Measurements from ENCODE around the gene TIAM2.

TIAM2 gene

GRCh38 chr6:155263373-155264063, 268.4 kb downstream of the TIAM2 start, which contains the start of gene CLDN20:
Gene CLDN20 (plus strand): TSS chr6:155264013. CDS start chr6:155275720, 11,707 bp downstream.
- no peak for DNase-seq (ENCODE audit: low spot score)

- no peak for DNase-seq (ENCODE audit: low spot score)
Measured at GRCh38 chr6:155264693-155265320, 269.7 kb downstream of the TIAM2 start.

GRCh38 chr6:155265843-155266535, 270.9 kb downstream of the TIAM2 start:
- DNase-seq (ENCODE audit: low spot score) = no peak

- no peak for DNase-seq (ENCODE audit: low spot score)
Measured at GRCh38 chr6:155267411-155267810, 272.3 kb downstream of the TIAM2 start.

- peak; percentile 25 for DNase-seq (ENCODE audit: low spot score)
Measured at GRCh38 chr6:155268088-155268867, 273.2 kb downstream of the TIAM2 start.

- DNase-seq (ENCODE audit: low spot score) = no peak
Measured at GRCh38 chr6:155269765-155270164, 274.6 kb downstream of the TIAM2 start.

GRCh38 chr6:155270561-155271091, 275.5 kb downstream of the TIAM2 start:
- no peak for DNase-seq (ENCODE audit: low spot score)

GRCh38 chr6:155271145-155271544, 276.0 kb downstream of the TIAM2 start:
- no peak for DNase-seq (ENCODE audit: low spot score)

GRCh38 chr6:155272353-155273232, 277.5 kb downstream of the TIAM2 start:
- no peak for DNase-seq (ENCODE audit: low spot score)

- DNase-seq (ENCODE audit: low spot score) = no peak
Measured at GRCh38 chr6:155273431-155273830, 278.3 kb downstream of the TIAM2 start.

GRCh38 chr6:155274106-155274505, 279.0 kb downstream of the TIAM2 start:
- no peak for DNase-seq (ENCODE audit: low spot score)

- no peak for DNase-seq (ENCODE audit: low spot score)
Measured at GRCh38 chr6:155274533-155274932, 279.4 kb downstream of the TIAM2 start.

GRCh38 chr6:155275808-155276480, 280.8 kb downstream of the TIAM2 start:
- DNase-seq (ENCODE audit: low spot score) = no peak

GRCh38 chr6:155276638-155277037, 281.5 kb downstream of the TIAM2 start:
- no peak for DNase-seq (ENCODE audit: low spot score)

GRCh38 chr6:155278319-155279049, 283.4 kb downstream of the TIAM2 start:
- no peak for DNase-seq (ENCODE audit: low spot score)

- no peak for DNase-seq (ENCODE audit: low spot score)
Measured at GRCh38 chr6:155284775-155285174, 289.7 kb downstream of the TIAM2 start.

- no peak for DNase-seq (ENCODE audit: low spot score)
Measured at GRCh38 chr6:155287762-155288161, 292.6 kb downstream of the TIAM2 start.

- no peak for DNase-seq (ENCODE audit: low spot score)
Measured at GRCh38 chr6:155290491-155290890, 295.4 kb downstream of the TIAM2 start.

- DNase-seq (ENCODE audit: low spot score) = no peak
Measured at GRCh38 chr6:155291291-155291690, 296.2 kb downstream of the TIAM2 start.

- DNase-seq (ENCODE audit: low spot score) = no peak
Measured at GRCh38 chr6:155292711-155293110, 297.6 kb downstream of the TIAM2 start.

Measured in cerebellar cortex (tissue), 1 donor.